NCI-H748 (cell line): ENCODE measurements around the gene SLX1B.
"Not testable (repeated sequence)": the region's sequence is repeated elsewhere in the genome, so short reads cannot be mapped to it uniquely, and the experiment has no call there.

Experiments
- DNase-seq: peaks from one replicate; lab custom pipeline; 2025; ENCODE audit not compliant: unreplicated experiment; lab: John Stamatoyannopoulos, UW

SLX1B gene

GRCh38 chr16:29454269-29454668 is at the start of gene SLX1B, which contains the start of gene BOLA2:
SLX1B (plus strand) TSS chr16:29454533.
BOLA2 (minus strand) TSS chr16:29454351; CDS start chr16:29454253, 98 bp downstream.
- not testable (repeated sequence) for DNase-seq

GRCh38 chr16:29405249-29405648 is 49.1 kb upstream of the SLX1B start:
- DNase-seq: not testable (repeated sequence)

- not testable (repeated sequence) for DNase-seq
Observed at GRCh38 chr16:29423587-29423986, 30.7 kb upstream of the SLX1B start.

GRCh38 chr16:29425390-29425789 is 28.9 kb upstream of the SLX1B start:
- DNase-seq: not testable (repeated sequence)

GRCh38 chr16:29453754-29454153 is 579 bp upstream of the SLX1B start:
- DNase-seq: not testable (repeated sequence)

GRCh38 chr16:29454828-29455227 is 495 bp downstream of the SLX1B start:
- DNase-seq: not testable (repeated sequence)

- DNase-seq: not testable (repeated sequence)
Observed at GRCh38 chr16:29457660-29458059, 3.3 kb downstream of the SLX1B start.

- not testable (repeated sequence) for DNase-seq
Observed at GRCh38 chr16:29459706-29460646, 5.6 kb downstream of the SLX1B start, which contains the start of gene SULT1A4. SULT1A4 (plus strand) TSS chr16:29459913; CDS start chr16:29461386, 1,473 bp downstream.

GRCh38 chr16:29460647-29461030 is 6.3 kb downstream of the SLX1B start:
- DNase-seq: not testable (repeated sequence)

- not testable (repeated sequence) for DNase-seq
Observed at GRCh38 chr16:29465985-29466824, 11.9 kb downstream of the SLX1B start.

GRCh38 chr16:29466904-29467303 is 12.6 kb downstream of the SLX1B start:
- DNase-seq: not testable (repeated sequence)

GRCh38 chr16:29467654-29468366 is 13.5 kb downstream of the SLX1B start:
- DNase-seq: not testable (repeated sequence)

GRCh38 chr16:29469660-29470059 is 15.3 kb downstream of the SLX1B start:
- not testable (repeated sequence) for DNase-seq

- not testable (repeated sequence) for DNase-seq
Observed at GRCh38 chr16:29472065-29472464, 17.7 kb downstream of the SLX1B start.

- not testable (repeated sequence) for DNase-seq
Observed at GRCh38 chr16:29482276-29482675, 27.9 kb downstream of the SLX1B start.

GRCh38 chr16:29506308-29506707 is 52.0 kb downstream of the SLX1B start, which contains the start of gene NPIPB12:
NPIPB12 (minus strand) TSS chr16:29506408.
- not testable (repeated sequence) for DNase-seq
